Neural cell (in vitro differentiated cells): ENCODE measurements around the gene CYB5A. TPM values are rescaled to one million over a fixed set of nuclear protein-coding genes. Genes with fewer than 3 reads are reported as not detected.

Source experiments
- H2AFZ ChIP-seq: fragments of 200-600, 300-800 bp; sonication (generic), shearing (Covaris generic); 2 replicates; pipeline ENCODE4 v1.6.0; 2014; ENCODE audit warnings: low read depth, mild to moderate bottlenecking, antibody characterized with exemption, low read length, moderate library complexity
- H3F3A ChIP-seq: fragments of 200-600 bp; shearing (Covaris generic); 2 replicates; pipeline ENCODE4 v1.6.1; 2016; ENCODE audit warnings: mild to moderate bottlenecking, moderate library complexity, mixed read lengths, antibody characterized with exemption, low read length; ENCODE audit not compliant: insufficient read depth, poor library complexity, severe bottlenecking
- H3K27ac ChIP-seq: fragments of 200-600, 300-800 bp; sonication (generic), shearing (Covaris generic); 2 replicates; pipeline ENCODE4 v1.5.1; 2014; ENCODE audit warnings: mild to moderate bottlenecking, low read length, moderate library complexity
- H3K27me3 ChIP-seq: fragments of 300-800, 200-600 bp; sonication (generic), shearing (Covaris generic); 2 replicates; pipeline ENCODE4 v1.6.0; 2014; ENCODE audit warnings: mild to moderate bottlenecking, low read depth, low read length, moderate library complexity; ENCODE audit not compliant: insufficient read depth
- H3K36me3 ChIP-seq: fragments of 300-800, 200-600 bp; sonication (generic), shearing (Covaris generic); 2 replicates; pipeline ENCODE4 v1.5.1; 2014; ENCODE audit warnings: mild to moderate bottlenecking, antibody characterized with exemption, low read length, moderate library complexity; ENCODE audit not compliant: insufficient read depth
- H3K4me2 ChIP-seq: fragments of 300-800, 200-600 bp; sonication (generic), shearing (Covaris generic); 2 replicates; pipeline ENCODE4 v1.6.0; 2014; ENCODE audit warnings: mild to moderate bottlenecking, low read length
- H3K4me3 ChIP-seq: fragments of 300-800, 200-600 bp; sonication (generic), shearing (Covaris generic); 2 replicates; pipeline ENCODE4 v1.5.1; 2014; ENCODE audit warnings: mild to moderate bottlenecking, low read length, moderate library complexity
- H3K79me2 ChIP-seq: fragments of 200-600 bp; shearing (Covaris generic); replicated peaks from 2 replicates; pipeline ENCODE4 v1.6.0; 2014; ENCODE audit warnings: mild to moderate bottlenecking, low read length, moderate library complexity; ENCODE audit not compliant: insufficient read depth
- H3K9ac ChIP-seq: fragments of 300-800, 200-600 bp; sonication (generic), shearing (Covaris generic); 2 replicates; pipeline ENCODE4 v1.6.1; 2016; ENCODE audit warnings: mild to moderate bottlenecking, low read length, mixed read lengths
- H3K9me2 ChIP-seq: fragments of 200-600 bp; shearing (Covaris generic); 2 replicates; pipeline ENCODE4 v1.6.1; 2016; ENCODE audit warnings: mild to moderate bottlenecking, low read length, mixed read lengths; ENCODE audit not compliant: insufficient read depth
- H3K9me3 ChIP-seq: fragments of 200-600, 300-800 bp; sonication (generic), shearing (Covaris generic); 2 replicates; pipeline ENCODE4 v1.6.1; 2016; ENCODE audit warnings: mild to moderate bottlenecking, mixed run types, low read length, moderate library complexity, mixed read lengths
- H4K20me1 ChIP-seq: fragments of 200-600 bp; shearing (Covaris generic); 2 replicates; pipeline ENCODE4 v1.6.1; 2016; ENCODE audit warnings: mild to moderate bottlenecking, mixed run types; ENCODE audit not compliant: insufficient read depth
- EP300 ChIP-seq: fragments of 450-650 bp; conservative IDR thresholded peaks from 2 replicates; pipeline ENCODE4 v1.6.1; 2014; ENCODE audit warnings: antibody characterized with exemption, mild to moderate bottlenecking, moderate library complexity; ENCODE audit not compliant: poor library complexity, severe bottlenecking
- EZH2 ChIP-seq: fragments of 200-600, 300-800 bp; shearing (Covaris generic), sonication (generic); IDR thresholded peaks from 2 replicates; pipeline ENCODE4 v1.6.1; 2014; ENCODE audit warnings: antibody characterized with exemption, low read length, borderline replicate concordance, mild to moderate bottlenecking; ENCODE audit not compliant: insufficient read depth, poor library complexity, severe bottlenecking
- MXI1 ChIP-seq: fragments of 450-650 bp; conservative IDR thresholded peaks from 2 replicates; pipeline ENCODE4 v1.6.1; 2014; ENCODE audit warnings: antibody characterized with exemption, mild to moderate bottlenecking; ENCODE audit not compliant: poor library complexity, severe bottlenecking
- POLR2AphosphoS5 ChIP-seq: IDR thresholded peaks from 2 replicates; pipeline ENCODE4 v1.6.1; 2012
- RAD21 ChIP-seq: fragments of 450-650 bp; conservative IDR thresholded peaks from 2 replicates; pipeline ENCODE4 v1.6.1; 2014; ENCODE audit warnings: antibody characterized with exemption, mild to moderate bottlenecking, moderate library complexity
- SMC3 ChIP-seq: fragments of 450-650 bp; conservative IDR thresholded peaks from 2 replicates; pipeline ENCODE4 v1.6.1; 2014; ENCODE audit warnings: antibody characterized with exemption, mild to moderate bottlenecking, moderate library complexity; ENCODE audit not compliant: poor library complexity
- TAF1 ChIP-seq: IDR thresholded peaks from 2 replicates; pipeline ENCODE4 v1.6.1; 2012; ENCODE audit warnings: low read depth
- polyA plus RNA-seq: library from polyadenylated mRNA; depleted of rRNA; stranded (reverse); fragments of >200 nt; gene quantifications from 2 replicates; pipeline ENCODE4 v1.2.3, GENCODE V29; 2014
- TF ChIP-seq, protein P1 (sequence below): fragments of 450-650 bp; IDR thresholded peaks from 2 replicates; pipeline ENCODE4 v1.5.1; 2014; ENCODE audit warnings: antibody characterized with exemption, mild to moderate bottlenecking, moderate library complexity; ENCODE audit not compliant: poor library complexity, severe bottlenecking
- TF ChIP-seq, protein P2 (sequence below): IDR thresholded peaks from 2 replicates; pipeline ENCODE4 v1.6.1; 2012; ENCODE audit warnings: borderline replicate concordance

Gene CYB5A
- polyA plus RNA-seq, 1 donor from 2014 or later, result 35.4 TPM

DNA sequence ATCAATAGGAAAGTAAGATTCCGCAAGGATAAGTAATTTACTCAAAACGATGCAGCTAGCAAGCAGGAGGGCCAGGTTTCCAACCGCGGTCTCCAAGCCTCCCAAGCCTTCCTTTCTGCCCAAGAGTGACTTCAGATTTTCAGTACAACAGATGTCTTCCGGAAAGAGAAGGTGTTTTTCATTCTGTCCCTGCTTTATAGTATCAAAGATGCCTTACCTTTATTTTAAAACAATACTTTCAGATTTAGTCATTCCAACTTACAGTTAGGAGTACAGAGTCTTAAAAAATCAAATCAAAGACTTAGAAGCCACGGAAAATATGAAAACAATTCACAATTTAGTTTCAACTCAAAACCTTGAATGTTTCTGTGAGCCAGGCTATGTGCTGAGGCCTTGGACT lies 43.6 kb downstream of the CYB5A start:
- Histone ChIP-seq H3K79me2 (no peaks in the 10 kb centered on the region), H3K9me3 (no peaks in the 10 kb centered on the region), H3K27me3 (no peaks in the 10 kb centered on the region), H3K27ac (no peak overlapping the region), H3K4me2 (no peak overlapping the region), H3K9me2 (no peaks in the 10 kb centered on the region), H4K20me1 (no peaks in the 10 kb centered on the region), H3F3A (no peaks in the 10 kb centered on the region), H3K9ac (no peak overlapping the region), H2AFZ (no peak overlapping the region), H3K4me3 (no peak overlapping the region), H3K36me3 (no peaks in the 10 kb centered on the region)
- TF ChIP-seq EP300, result no peak
- TF ChIP-seq TAF1, result no peak
- no peak for TF ChIP-seq MXI1
- TF ChIP-seq, protein P1, sequence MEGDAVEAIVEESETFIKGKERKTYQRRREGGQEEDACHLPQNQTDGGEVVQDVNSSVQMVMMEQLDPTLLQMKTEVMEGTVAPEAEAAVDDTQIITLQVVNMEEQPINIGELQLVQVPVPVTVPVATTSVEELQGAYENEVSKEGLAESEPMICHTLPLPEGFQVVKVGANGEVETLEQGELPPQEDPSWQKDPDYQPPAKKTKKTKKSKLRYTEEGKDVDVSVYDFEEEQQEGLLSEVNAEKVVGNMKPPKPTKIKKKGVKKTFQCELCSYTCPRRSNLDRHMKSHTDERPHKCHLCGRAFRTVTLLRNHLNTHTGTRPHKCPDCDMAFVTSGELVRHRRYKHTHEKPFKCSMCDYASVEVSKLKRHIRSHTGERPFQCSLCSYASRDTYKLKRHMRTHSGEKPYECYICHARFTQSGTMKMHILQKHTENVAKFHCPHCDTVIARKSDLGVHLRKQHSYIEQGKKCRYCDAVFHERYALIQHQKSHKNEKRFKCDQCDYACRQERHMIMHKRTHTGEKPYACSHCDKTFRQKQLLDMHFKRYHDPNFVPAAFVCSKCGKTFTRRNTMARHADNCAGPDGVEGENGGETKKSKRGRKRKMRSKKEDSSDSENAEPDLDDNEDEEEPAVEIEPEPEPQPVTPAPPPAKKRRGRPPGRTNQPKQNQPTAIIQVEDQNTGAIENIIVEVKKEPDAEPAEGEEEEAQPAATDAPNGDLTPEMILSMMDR, result no peak
- TF ChIP-seq RAD21, result no peak
- no peak for TF ChIP-seq EZH2
- no peak for TF ChIP-seq POLR2AphosphoS5
- TF ChIP-seq SMC3, result no peak
- TF ChIP-seq, protein P2, sequence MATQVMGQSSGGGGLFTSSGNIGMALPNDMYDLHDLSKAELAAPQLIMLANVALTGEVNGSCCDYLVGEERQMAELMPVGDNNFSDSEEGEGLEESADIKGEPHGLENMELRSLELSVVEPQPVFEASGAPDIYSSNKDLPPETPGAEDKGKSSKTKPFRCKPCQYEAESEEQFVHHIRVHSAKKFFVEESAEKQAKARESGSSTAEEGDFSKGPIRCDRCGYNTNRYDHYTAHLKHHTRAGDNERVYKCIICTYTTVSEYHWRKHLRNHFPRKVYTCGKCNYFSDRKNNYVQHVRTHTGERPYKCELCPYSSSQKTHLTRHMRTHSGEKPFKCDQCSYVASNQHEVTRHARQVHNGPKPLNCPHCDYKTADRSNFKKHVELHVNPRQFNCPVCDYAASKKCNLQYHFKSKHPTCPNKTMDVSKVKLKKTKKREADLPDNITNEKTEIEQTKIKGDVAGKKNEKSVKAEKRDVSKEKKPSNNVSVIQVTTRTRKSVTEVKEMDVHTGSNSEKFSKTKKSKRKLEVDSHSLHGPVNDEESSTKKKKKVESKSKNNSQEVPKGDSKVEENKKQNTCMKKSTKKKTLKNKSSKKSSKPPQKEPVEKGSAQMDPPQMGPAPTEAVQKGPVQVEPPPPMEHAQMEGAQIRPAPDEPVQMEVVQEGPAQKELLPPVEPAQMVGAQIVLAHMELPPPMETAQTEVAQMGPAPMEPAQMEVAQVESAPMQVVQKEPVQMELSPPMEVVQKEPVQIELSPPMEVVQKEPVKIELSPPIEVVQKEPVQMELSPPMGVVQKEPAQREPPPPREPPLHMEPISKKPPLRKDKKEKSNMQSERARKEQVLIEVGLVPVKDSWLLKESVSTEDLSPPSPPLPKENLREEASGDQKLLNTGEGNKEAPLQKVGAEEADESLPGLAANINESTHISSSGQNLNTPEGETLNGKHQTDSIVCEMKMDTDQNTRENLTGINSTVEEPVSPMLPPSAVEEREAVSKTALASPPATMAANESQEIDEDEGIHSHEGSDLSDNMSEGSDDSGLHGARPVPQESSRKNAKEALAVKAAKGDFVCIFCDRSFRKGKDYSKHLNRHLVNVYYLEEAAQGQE, result no peak

DNA sequence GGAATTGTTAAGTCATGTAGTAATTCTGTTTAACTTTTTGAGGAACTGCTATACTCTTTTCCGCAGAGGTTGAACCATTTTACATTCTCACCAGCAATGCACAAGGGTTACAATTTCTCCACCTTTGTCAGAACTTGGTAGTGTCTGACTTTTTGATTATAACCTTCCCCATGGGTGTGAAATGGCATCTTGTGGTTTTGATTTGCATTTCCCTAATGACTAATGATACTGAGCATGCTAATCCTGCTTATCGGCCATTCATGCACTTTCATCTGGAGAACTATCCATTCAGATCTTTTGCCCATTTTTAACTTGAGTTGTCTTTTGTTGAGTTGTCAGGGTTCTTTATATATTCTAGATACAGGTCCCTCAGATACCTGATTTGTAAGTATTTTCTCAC lies 47.2 kb downstream of the CYB5A start:
- Histone ChIP-seq H3F3A (no peaks in the 10 kb centered on the region), H4K20me1 (no peaks in the 10 kb centered on the region), H3K4me2 (no peak overlapping the region), H3K9me3 (no peaks in the 10 kb centered on the region), H3K27me3 (no peaks in the 10 kb centered on the region), H3K4me3 (no peak overlapping the region), H3K36me3 (no peaks in the 10 kb centered on the region), H3K27ac (no peak overlapping the region), H3K79me2 (no peaks in the 10 kb centered on the region), H3K9me2 (no peaks in the 10 kb centered on the region), H3K9ac (no peak overlapping the region), H2AFZ (no peak overlapping the region)
- TF ChIP-seq RAD21 (no peak), EZH2 (no peak), MXI1 (no peak), EP300 (no peak), POLR2AphosphoS5 (no peak), SMC3 (no peak), TAF1 (no peak)
- TF ChIP-seq, protein P2, result no peak
- TF ChIP-seq, protein P1, result no peak
